ENCODE results near the gene CASZ1.

The CASZ1 gene

GRCh38 chr1:10684221-10684620, 112.2 kb downstream of the CASZ1 start:
- DNase-seq: no peak

- DNase-seq: peak; percentile 44
These were observed 113.8 kb downstream of the CASZ1 start for GRCh38 chr1:10682449-10683309.

GRCh38 chr1:10682108-10682445, 114.4 kb downstream of the CASZ1 start:
- DNase-seq: no peak

GRCh38 chr1:10681296-10682107, 114.9 kb downstream of the CASZ1 start:
- DNase-seq: no peak

- no peak for DNase-seq
These were observed 116.0 kb downstream of the CASZ1 start for GRCh38 chr1:10680487-10680886.

GRCh38 chr1:10679496-10680220, 116.8 kb downstream of the CASZ1 start:
- DNase-seq: peak; percentile 59

- no peak for DNase-seq
These were observed 117.6 kb downstream of the CASZ1 start for GRCh38 chr1:10678852-10679251.

GRCh38 chr1:10678402-10678801, 118.0 kb downstream of the CASZ1 start:
- DNase-seq: no peak

- no peak for DNase-seq
These were observed 118.7 kb downstream of the CASZ1 start for GRCh38 chr1:10677491-10678391.

- DNase-seq: no peak
These were observed 119.5 kb downstream of the CASZ1 start for GRCh38 chr1:10676963-10677362.

GRCh38 chr1:10675813-10676212, 120.6 kb downstream of the CASZ1 start:
- no peak for DNase-seq

- no peak for DNase-seq
These were observed 121.5 kb downstream of the CASZ1 start for GRCh38 chr1:10674700-10675609.

- no peak for DNase-seq
These were observed 122.2 kb downstream of the CASZ1 start for GRCh38 chr1:10674222-10674621.

- no peak for DNase-seq
These were observed 123.2 kb downstream of the CASZ1 start for GRCh38 chr1:10673109-10673711.

GRCh38 chr1:10672343-10673050, 123.9 kb downstream of the CASZ1 start:
- DNase-seq: no peak

- DNase-seq: peak; percentile 33
These were observed 124.7 kb downstream of the CASZ1 start for GRCh38 chr1:10671622-10672342.

- no peak for DNase-seq
These were observed 125.4 kb downstream of the CASZ1 start for GRCh38 chr1:10671090-10671489.

- DNase-seq: no peak
These were observed 126.3 kb downstream of the CASZ1 start for GRCh38 chr1:10670190-10670589.

- DNase-seq: no peak
These were observed 126.9 kb downstream of the CASZ1 start for GRCh38 chr1:10669570-10669969.

Data from NCI-H345 (cell line).